Thyroid gland (tissue), 4 donors: ENCODE measurements around the gene DMAC2L.
"Not testable (repeated sequence)": the region's sequence is repeated elsewhere in the genome, so short reads cannot be mapped to it uniquely, and the experiment has no call there.

Experiments
- POLR2A ChIP-seq, 2 donors: fragments of 450-650 bp; IDR thresholded peaks; one replicate each; pipeline ENCODE4 v1.6.1; 2017; ENCODE audit warnings: antibody characterized with exemption in 2 of 2, mild to moderate bottlenecking in 2 of 2, moderate library complexity in 1 of 2
- TF ChIP-seq, protein P1 (sequence below), 6 experiments: fragments of 200-600 bp in 3 of 6; fragments of 450-650 bp in 3 of 6; sonication (generic) in 3 of 6; IDR thresholded peaks; one replicate each; pipeline ENCODE4 v1.5.1; 2016 to 2019; ENCODE audit warnings: antibody characterized with exemption in 6 of 6, mild to moderate bottlenecking in 2 of 6, inconsistent platforms in 1 of 6, moderate library complexity in 1 of 6

DNA sequence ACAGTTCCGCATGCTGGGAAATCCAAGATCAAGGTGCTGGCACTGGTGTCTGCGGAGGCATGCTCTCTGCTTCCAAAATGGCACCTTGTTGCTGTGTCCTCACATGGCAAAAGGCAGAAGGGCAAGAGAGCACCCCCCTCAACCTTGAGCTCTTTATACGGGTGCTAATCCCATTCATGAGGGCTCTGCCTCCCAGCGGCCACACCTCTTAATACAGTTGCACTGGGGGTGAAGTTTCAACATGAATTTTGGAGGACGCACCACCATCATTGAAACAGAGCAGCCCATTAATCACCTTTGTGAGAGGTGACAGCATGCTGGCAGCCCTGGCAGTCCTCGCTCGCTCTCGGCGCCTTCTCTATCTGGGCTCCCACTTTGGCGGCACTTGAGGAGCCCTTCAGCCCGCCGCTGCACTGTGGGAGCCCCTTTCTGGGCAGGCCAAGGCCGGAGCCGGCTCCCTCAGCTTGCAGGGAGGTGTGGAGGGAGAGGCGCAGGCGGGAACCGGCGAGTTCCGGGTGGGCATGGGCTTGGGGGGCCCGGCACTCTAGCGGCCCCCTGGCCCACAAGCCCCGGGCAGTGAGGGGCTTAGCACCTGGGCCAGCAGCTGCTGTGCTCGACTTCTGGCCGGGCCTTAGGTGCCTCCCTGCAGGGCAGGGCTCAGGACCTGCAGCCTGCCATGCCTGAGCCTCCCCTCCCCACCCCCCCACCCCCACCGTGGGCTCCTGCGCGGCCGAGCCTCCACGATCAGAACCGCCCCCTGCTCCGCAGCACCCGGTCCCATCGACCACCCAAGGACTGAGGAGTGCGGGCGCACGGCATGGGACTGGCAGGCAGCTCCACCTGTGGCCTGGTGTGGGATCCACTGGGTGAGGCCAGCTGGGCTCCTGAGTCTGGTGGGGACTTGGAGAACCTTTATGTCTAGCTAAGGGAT lies 49.6 kb downstream of the DMAC2L start:
- TF ChIP-seq, protein P1, sequence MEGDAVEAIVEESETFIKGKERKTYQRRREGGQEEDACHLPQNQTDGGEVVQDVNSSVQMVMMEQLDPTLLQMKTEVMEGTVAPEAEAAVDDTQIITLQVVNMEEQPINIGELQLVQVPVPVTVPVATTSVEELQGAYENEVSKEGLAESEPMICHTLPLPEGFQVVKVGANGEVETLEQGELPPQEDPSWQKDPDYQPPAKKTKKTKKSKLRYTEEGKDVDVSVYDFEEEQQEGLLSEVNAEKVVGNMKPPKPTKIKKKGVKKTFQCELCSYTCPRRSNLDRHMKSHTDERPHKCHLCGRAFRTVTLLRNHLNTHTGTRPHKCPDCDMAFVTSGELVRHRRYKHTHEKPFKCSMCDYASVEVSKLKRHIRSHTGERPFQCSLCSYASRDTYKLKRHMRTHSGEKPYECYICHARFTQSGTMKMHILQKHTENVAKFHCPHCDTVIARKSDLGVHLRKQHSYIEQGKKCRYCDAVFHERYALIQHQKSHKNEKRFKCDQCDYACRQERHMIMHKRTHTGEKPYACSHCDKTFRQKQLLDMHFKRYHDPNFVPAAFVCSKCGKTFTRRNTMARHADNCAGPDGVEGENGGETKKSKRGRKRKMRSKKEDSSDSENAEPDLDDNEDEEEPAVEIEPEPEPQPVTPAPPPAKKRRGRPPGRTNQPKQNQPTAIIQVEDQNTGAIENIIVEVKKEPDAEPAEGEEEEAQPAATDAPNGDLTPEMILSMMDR (IDR thresholded peaks at IDR 0.05) = not testable (repeated sequence)
- TF ChIP-seq POLR2A (IDR thresholded peaks at IDR 0.05) = not testable (repeated sequence)
